Fibroblast of skin of left biceps (primary cell): ENCODE results near the gene GAS2L3.
"Not testable (repeated sequence)": the region's sequence is repeated elsewhere in the genome, so short reads cannot be mapped to it uniquely, and the experiment has no call there.

Source experiments
- DNase-seq, 2 experiments: peaks; one replicate each; pipeline ENCODE4 v3.0.0-alpha.2; 2013; ENCODE audit warnings: low read depth in 2 of 2

The GAS2L3 gene

GRCh38 chr12:100574187-100575074 lies 947 bp downstream of the GAS2L3 start:
- DNase-seq = no peak

GRCh38 chr12:100576331-100577036 lies 3.0 kb downstream of the GAS2L3 start:
- DNase-seq = peak; percentile 30 to 34

GRCh38 chr12:100578923-100579322 lies 5.4 kb downstream of the GAS2L3 start:
- DNase-seq = no peak

GRCh38 chr12:100579844-100580243 lies 6.4 kb downstream of the GAS2L3 start:
- no peak for DNase-seq

- DNase-seq = no peak
These were observed 10.8 kb downstream of the GAS2L3 start for GRCh38 chr12:100584256-100584655.

GRCh38 chr12:100591979-100592378 lies 18.5 kb downstream of the GAS2L3 start:
- DNase-seq = no peak

- DNase-seq = no peak
These were observed 20.0 kb downstream of the GAS2L3 start for GRCh38 chr12:100593490-100593889.

GRCh38 chr12:100601626-100602025 lies 28.1 kb downstream of the GAS2L3 start:
- DNase-seq = no peak

GRCh38 chr12:100602997-100603396 lies 29.5 kb downstream of the GAS2L3 start:
- not testable (repeated sequence) for DNase-seq

GRCh38 chr12:100608776-100609175 lies 35.3 kb downstream of the GAS2L3 start:
- DNase-seq = no peak

GRCh38 chr12:100610666-100611430 lies 37.4 kb downstream of the GAS2L3 start:
- DNase-seq = no peak

- DNase-seq = no peak
These were observed 39.1 kb downstream of the GAS2L3 start for GRCh38 chr12:100612606-100613005.

GRCh38 chr12:100624571-100624970 lies 51.1 kb downstream of the GAS2L3 start:
- no peak for DNase-seq

- no peak for DNase-seq
These were observed 59.0 kb downstream of the GAS2L3 start for GRCh38 chr12:100632445-100632892.

GRCh38 chr12:100633082-100633785 lies 59.8 kb downstream of the GAS2L3 start:
- DNase-seq = not testable (repeated sequence)

- DNase-seq = no peak
These were observed 69.8 kb downstream of the GAS2L3 start for GRCh38 chr12:100643246-100643645.

- DNase-seq = no peak
These were observed 73.4 kb downstream of the GAS2L3 start for GRCh38 chr12:100646896-100647295.

GRCh38 chr12:100651108-100651507 lies 77.6 kb downstream of the GAS2L3 start:
- no peak for DNase-seq

GRCh38 chr12:100651694-100652093 lies 78.2 kb downstream of the GAS2L3 start:
- no peak for DNase-seq

GRCh38 chr12:100652488-100652887 lies 79.0 kb downstream of the GAS2L3 start:
- no peak for DNase-seq

- no peak for DNase-seq
These were observed 82.7 kb downstream of the GAS2L3 start for GRCh38 chr12:100656141-100656540.
